ENCODE measurements around the gene CDX2. TPM values are rescaled to one million over a fixed set of nuclear protein-coding genes. Genes with fewer than 3 reads are reported as not detected.

The CDX2 gene
- total RNA-seq, 1 experiment from 2014 or later, result 0.41 TPM

DNA sequence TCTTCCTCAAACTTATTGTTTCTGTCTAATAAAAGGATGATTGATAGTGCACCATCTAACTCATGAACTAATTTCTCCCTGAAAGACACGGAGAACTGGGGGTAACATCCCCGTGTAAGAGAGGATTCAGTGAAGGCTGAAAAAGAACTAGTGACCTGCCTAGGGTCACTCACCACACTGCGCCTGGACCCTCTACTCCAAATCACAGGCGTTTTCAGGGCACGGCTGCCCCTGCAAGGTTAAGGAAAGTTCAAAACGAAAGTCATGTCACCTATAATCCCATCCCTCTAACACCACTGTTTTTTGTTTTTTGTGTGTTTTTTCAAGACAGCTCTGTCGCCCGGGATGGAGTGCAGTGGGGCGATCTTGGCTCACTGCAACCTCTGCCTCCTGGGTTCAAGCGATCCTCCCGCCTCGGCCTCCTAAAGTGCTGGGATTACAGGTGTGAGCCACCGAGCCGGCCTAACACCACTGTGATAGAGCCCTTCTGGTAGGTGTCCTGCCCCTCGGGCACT, 10.7 kb upstream of the CDX2 start:
- no peak for DNase-seq (ENCODE audit: low spot score)
- in situ Hi-C loops (cut with HindIII; ENCODE audit: low sequenced_read_pairs), result no loop called here

DNA sequence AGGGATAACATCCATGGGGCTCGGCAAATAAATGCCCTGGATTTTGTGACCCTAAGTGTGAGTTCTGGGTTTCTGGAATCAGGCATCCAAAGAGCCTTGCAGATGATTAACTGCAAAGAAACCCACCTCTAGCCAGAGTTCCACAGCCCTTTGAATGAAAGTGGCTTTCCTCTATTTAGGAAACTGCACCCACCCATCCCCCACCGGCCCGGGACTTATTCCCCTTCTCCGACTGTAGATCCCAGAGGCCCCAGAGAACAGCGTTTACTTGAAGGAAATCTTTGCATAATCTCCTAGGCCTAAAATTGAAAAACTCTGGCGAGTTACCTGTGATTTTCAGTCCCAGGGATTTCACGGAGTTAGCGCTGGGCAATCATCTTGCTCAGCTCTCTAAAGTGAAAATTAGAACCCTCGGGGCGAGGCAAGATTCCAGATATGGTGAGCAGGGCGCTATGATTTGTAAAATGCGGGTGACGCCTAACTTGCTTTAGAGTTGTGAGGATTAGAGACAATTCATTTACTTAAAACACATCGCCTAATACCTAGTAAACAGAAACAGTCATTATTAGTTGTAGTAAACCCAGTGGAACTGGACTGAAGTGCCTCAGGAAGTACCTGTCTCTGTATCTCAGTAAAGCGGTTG, 10.0 kb upstream of the CDX2 start:
- in situ Hi-C loops (cut with HindIII; ENCODE audit: low sequenced_read_pairs), result no loop called here
- DNase-seq (ENCODE audit: low spot score), result no peak

DNA sequence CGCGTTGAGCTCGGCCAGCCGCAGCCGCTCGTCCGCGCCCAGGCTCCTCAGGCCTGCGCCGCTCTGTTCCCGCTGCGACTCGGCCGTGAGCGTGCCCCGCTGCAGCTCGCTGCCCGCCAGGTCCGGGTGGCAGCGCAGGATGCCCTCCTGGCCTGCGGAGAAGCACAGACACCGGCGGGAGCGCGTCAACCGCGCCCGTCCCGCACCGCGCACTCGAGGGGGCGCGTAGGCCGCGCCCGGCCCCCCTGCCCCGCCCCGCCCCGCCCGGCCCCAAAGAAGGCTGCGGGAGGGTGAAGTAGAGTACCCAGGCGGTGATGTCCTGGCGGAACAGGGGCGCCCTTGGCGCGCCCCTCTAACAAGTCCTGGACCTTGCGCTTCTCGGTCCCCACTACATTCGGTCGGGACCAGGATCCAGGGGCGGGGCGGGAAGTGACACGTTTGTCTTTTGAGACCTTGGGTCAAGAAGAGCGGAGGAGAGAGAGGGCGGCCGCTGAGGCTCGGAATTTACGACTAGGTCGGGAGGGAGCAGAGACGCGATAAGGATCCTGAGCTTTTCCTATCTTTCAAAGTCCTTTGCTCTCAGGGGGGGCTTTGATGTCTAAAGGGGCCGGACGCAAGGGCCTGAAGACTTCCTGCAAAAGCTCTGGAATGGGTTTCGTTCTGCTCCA, 9.3 kb upstream of the CDX2 start:
- in situ Hi-C loops (cut with HindIII; ENCODE audit: low sequenced_read_pairs), result no loop called here

DNA sequence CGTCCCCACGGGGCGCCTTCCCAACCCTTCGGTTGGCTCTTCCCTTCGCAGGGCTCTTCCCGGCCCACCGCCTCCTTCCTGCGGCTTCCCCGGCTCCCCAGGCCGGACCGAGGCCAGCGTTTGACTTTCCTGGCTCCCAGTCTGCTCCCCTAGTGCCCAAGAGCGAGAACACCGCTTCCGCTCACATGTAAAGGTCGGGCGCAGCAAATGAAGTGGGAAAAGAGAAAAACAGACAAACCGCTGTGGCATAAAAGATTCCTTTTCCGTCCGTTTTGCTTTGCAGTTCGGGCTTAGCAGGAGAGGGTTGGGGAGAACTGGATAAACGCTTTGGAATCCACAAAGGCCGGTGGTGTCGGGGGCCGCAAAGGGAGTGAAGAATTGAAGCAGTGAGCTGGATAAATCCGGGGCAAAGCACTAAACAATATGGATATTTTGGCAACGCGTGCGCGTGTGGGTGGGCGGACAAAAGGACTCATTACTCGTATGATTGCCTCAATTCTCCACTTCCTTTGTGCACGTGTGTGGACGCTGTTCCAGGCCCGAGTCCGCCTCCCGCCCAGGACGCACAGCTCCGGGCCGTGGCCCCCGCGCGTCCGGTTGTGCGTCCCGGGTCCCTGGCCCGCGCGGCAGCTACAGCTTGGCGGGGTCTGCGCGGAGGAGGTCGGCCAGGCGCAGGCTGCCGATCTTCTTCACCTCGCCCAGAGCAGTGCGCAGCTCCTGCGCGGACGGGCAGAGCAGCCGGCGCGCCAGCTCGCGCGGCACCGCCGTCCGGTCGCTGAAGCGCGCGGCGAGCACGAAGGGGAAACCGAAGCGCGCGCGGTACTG, 8.6 kb upstream of the CDX2 start:
- DNase-seq (ENCODE audit: low spot score), result no peak
- in situ Hi-C loops (cut with HindIII; ENCODE audit: low sequenced_read_pairs), result no loop called here

More for the DNA sequence above, 9.3 kb upstream of the CDX2 start:
- DNase-seq (ENCODE audit: low spot score), result no peak

DNA sequence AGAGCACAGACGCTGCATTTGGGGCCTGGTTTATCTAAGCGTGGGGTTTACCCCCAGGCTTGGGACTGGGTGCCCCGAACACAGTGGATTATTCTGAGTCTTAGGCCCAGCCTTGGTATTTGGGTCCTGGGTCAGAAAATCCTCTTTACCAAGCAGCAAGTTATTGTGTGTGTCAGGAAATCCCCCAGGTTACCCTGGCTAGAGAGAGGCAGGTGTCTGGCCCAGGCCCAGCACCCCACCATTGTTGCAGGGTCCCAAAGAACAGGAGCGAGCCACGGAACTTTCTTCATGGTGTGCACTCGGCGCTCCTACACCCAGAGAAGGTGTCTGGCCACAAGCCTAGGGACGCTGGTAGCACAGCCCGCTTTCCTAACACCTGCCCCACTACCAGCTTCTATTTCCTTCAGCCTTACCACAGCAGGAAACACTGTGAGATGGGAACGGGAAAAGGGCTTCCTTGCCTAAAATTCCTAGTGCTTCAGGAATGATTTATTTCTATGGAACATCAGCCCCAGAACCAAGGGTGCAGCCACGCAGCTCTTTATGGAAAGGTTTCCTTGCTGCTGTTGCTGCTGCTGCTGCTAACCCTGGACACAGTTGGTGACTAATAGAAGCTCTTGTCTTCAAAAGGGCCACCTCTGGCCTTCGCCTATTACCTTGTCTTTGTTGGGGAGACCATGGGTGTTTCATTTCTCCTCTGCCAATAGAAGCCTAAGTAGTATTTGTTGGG, 7.4 kb upstream of the CDX2 start:
- DNase-seq (ENCODE audit: low spot score), result no peak
- in situ Hi-C loops (cut with HindIII; ENCODE audit: low sequenced_read_pairs), result no loop called here

DNA sequence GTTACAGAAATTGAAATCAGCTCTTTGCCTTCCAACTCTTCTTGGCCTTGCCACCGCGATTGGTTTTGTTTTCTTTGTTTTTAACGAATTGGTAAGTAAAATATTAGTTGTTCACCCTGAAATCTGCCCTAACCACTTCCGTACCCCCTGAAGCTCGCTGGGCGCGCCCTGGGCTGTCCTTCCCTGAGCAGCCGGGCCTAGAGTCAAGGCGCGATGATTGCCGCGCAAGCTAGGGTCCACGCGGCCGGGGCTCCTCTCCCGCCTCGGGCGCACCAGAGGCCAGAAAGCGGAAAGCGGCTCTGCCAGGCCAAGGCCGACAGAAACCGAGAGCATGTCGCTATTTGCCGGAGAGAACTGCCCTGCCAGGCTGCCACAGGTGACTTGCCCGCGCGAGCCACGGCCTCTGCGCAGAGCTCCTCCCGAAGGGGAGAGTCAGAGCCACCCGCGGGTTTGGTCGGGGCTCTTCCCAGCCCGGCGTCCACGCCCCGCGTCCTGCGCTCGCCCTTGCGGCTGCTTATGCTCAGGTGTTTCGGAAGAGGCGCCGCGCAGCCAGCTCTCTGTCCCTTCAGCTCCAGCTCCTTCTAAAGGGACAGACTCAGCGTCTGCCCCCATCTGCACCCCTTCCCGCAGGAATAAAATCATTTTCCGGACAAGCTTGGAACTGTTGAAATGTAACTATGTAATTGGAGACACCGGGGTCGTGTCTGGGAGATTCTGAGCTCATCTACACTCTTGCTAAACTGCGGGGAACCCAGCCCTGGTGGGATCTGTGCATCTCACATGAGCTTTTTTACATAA, 6.6 kb upstream of the CDX2 start:
- DNase-seq (ENCODE audit: low spot score), result no peak
- in situ Hi-C loops (cut with HindIII; ENCODE audit: low sequenced_read_pairs), result no loop called here

DNA sequence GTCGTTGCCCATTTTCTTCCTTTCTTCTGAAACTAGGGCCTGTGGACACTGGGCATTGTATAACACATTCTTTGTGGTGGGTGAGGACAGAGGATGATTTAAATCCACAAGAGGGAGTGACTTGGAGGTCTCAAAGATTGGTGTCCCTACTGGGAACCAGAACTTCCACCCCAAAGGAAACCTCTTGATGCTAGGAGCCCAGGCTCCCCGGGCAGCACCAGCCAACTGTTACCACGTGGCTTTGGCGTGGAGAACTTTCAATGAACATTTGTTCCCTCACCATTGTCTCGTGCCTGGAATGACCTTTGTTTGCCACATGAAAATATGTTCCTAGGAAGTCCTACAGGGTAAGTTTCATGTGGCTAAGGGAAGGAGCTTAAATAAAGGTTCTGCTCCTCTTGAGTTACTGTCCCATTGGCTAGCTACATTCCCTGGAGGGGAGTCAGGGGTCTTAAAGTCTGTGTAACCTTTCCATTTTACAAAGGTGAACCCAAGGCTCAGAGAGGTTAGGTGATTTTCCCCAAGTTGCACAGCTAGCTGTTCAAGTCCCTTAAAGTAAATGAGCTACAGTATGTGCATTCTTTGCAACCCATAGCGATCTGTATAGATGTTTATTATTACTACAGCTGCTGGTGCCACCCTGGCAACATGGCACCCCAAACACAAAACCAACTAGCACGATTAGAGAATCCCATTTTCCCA, 5.0 kb upstream of the CDX2 start:
- DNase-seq (ENCODE audit: low spot score), result no peak
- in situ Hi-C loops (cut with HindIII; ENCODE audit: low sequenced_read_pairs), result no loop called here

DNA sequence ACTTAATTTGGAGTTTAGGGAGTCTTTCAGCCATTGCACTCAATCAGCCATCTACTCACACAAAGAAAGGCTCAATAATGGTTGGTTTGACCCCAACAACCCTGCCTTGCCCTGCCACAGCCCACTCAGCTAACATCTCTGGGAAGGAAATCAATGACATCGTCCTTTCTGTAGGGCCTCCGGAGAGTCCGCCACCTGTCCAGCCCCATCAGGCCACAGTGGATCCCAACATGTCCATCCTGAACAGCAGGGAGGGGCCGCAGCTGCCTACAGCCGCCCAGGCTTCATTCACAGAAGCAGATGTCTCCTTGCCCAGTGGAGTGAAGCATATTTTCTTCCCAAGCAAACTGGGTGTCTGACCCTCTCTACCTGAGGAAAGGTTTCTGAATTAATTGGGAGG, 4.2 kb upstream of the CDX2 start:
- in situ Hi-C loops (cut with HindIII; ENCODE audit: low sequenced_read_pairs), result no loop called here
- DNase-seq (ENCODE audit: low spot score), result no peak

DNA sequence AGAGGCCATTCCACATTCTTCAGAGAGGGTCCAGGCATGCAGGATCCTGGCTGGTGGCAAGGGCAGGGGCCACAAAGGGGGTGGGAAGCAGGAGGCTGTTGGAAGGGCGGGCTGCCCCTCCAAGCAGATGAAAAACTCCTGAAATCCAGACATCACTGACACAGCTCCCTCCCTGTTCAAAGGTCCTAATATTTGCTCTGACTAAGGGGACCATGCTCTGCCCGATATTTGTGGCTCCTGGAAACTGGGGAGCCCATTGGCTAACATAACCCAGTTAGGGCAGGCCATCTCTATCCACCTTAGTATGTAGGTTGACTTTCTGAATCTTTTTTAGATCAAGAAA, 3.3 kb upstream of the CDX2 start:
- no peak for DNase-seq (ENCODE audit: low spot score)
- in situ Hi-C loops (cut with HindIII; ENCODE audit: low sequenced_read_pairs), result no loop called here

DNA sequence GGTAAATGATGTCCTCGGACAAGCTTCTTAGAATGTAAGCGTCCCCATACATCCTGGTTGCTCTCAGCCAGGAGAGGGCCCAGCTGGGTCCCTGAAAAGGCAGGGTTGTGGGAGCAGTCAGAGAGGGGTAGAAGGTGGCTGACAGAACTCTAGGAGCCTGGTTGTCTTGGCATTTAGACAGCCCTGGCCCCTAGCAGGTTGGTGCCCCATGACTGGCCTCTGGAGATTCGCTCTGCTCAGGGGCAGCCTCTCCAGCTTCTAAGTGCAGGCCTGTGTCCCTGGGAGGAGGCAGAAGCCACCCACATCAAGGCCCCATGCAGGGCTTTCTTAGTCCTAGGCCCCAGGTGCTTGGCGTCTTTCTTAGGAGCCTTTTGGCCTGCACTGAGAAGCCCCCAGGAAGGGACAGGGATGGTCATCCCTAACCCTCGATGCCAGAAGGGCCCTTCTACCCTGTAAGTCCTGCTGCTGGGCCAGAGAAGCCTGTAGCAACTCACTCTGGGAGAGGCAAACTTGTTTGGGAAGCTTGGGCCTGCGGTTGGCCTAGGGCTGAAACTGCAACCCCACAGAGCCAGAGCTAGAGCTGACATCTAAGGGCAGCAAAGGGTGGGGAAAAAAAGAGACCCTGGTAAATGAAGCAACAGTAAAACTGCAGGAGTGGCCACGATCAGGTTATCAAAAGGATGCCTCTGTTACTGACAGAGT, 2.8 kb upstream of the CDX2 start:
- DNase-seq (ENCODE audit: low spot score), result no peak
- in situ Hi-C loops (cut with HindIII; ENCODE audit: low sequenced_read_pairs), result no loop called here

DNA sequence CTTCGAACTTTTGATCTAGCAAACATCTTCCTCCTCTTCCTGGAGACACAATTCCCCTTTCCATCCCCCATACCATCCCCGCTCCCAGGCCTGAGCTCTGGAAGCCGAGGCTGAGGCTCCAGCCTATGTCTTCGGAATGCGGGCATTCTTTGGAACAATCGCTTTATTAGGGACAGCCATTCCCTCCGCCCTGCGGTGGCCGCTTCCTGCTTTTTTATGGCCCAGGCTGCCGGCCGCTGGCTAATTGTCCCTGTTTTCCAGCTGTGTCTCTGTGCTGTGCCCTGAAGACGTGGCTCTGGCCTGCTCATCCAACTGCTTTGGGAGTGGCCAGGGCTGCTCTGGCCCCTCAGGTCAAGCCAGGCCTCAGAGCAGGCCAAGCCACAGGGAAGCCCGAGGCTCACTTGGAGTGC, 2.1 kb upstream of the CDX2 start:
- DNase-seq (ENCODE audit: low spot score), result no peak
- in situ Hi-C loops (cut with HindIII; ENCODE audit: low sequenced_read_pairs), result no loop called here

DNA sequence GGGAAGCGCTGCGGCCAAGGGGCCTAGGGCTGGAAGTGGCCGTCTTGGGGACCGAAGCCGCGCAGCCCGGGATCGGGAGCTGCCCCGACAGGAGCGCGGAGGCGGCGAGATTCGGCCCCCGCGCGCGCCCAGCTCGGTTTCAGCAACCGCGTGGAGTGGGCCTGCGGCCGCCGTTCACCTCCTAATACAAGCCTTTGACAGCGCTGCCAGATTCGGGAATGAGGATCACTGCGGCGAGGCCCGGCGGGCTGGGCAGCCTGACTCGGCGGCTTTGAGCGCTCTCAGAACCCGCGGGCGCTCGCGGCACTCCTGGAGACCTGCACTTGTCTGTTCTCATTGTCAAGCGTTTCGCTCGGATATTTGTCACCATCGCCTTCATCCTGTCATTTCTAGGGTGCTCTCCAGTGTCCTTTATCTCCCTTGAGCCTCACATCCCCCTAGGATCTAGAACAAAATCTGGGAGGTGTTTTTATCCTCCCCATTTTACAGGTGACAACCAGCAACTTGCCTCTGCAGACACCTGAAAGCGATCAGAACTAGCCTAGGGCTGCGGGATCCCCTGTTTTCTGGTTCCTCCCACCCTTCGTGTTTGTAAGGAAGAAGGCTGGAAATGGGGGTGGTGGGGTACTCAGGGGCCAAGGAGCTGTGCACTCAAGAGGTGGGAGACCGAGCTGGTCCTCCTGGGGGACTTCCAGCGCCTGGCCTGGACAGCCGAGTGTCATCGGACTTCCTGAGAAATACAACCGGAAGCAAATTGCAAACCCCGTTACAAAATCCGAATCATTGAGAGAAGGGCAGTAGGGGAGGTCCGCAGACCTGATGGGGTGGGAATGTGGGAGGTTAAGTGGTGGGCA, 1.5 kb upstream of the CDX2 start:
- in situ Hi-C loops (cut with HindIII; ENCODE audit: low sequenced_read_pairs), result no loop called here
- no peak for DNase-seq (ENCODE audit: low spot score)

DNA sequence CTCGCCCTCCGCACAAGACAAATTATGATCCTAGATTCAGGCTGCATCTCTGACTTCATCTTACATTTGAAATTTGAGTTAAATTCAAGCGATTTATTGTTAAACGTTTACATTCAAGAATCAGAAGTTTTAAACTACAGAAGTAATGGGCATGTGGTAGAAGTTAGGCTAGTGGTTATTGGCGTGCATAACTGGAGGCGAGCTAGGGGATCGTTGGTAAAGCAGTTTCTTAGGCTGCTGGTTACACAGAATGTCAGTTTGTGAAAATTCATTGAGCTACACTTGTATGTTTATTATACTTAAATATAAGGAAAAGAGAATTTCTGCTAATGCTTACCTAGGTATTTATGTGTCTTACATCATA, 733 bp upstream of the CDX2 start:
- no peak for DNase-seq (ENCODE audit: low spot score)
- in situ Hi-C loops (cut with HindIII; ENCODE audit: low sequenced_read_pairs), result no loop called here

DNA sequence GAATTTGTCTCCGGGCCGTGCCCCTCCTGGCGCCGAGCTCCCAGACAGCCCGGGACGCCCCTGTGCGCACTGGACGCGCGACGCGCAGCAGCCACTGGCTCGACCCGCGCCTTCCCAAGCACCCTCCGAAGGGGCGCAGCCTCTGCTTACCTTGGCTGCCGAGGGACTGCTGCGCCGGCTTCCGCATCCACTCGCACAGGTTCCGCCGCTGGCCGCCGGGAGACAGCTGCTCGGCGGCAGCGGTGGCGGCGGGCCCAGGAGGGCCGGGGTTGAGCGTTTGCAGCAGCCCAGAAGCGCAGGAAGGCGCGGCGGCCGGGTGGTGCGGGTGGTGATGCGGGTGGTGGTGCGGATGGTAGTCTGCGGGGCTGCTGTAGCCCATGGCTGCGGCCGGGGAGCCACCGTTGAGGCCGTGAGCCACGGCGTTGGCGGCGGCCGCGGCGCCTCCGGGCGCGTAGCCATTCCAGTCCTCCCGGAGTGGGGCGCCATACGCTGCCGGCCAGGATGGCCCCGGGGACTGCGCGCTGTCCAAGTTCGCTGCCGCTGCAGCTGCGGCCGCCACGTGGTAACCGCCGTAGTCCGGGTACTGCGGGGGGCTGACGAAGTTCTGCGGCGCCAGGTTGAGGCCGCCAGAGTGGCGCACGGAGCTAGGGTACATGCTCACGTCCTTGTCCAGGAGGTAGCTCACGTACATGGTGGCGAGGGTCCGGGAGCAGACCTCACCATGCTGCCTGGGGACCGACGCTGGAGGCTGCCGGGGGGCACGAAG, 616 bp downstream of the CDX2 start:
- no peak for DNase-seq (ENCODE audit: low spot score)
- in situ Hi-C loops (cut with HindIII; ENCODE audit: low sequenced_read_pairs), result no loop called here

DNA sequence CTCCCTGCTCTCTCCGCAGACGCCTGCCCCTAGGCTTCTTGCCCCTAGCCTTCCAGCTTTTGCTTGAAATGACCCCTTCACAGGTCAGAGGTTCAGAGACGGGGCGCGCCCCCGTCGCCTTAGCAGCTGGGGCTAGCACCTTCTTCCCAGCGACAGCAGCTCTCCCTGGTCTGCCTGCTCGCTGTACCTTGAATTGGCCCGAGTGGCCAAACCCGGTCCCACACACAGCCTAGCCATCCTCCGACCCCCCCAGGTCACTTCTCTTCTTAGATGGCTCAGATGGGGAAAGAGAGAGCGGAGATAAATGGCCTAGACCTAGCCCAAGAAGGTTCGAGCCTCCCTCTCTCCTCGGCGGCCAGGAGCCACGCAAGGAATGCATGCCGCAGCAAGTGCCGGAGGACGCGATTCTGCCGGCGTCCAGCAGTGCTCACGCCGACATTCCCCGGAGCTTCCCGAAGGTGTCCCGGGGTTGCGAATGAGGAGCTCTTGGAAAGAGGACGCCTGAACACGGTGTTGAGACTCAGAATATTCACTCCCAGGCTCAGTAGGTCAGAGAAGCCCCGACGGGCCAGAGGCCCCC, 1.3 kb downstream of the CDX2 start:
- DNase-seq (ENCODE audit: low spot score), result no peak
- in situ Hi-C loops (cut with HindIII; ENCODE audit: low sequenced_read_pairs), result no loop called here

DNA sequence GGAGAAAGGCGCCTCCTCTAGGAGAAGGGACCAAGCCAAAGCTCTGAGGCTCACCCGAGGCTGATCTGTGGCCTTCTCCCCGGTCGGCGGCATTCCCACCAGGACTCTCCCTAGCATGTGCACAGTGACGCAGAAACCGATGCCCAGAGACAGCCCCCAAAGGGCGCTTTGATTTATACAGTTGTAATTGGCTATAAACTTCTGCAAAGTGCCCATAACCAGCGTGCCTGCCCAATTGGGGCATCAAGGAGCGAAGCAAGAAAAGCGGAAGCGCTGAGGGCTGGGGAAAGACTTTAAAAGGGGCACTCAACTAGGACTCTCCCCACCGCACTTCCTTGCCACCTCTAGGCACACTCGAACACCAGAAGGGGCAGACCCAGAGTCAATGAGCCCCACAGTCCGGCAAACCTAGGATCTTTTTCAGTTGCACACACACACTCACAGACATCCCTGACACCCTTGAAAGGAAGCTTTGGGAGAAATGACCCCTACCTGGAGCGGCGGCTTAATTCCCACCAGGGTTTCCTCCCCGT, 1.8 kb downstream of the CDX2 start:
- no peak for DNase-seq (ENCODE audit: low spot score)
- in situ Hi-C loops (cut with HindIII; ENCODE audit: low sequenced_read_pairs), result no loop called here

Measured in G401 (cell line).